CD8-positive, alpha-beta memory T cell (primary cell): ENCODE data around the gene RFC2. TPM values are rescaled to one million over a fixed set of nuclear protein-coding genes. Genes with fewer than 3 reads are reported as not detected.
A peak's percentile ranks its signal among the peaks of the same experiment; 100 is the strongest.
"Not testable (repeated sequence)": the region's sequence is repeated elsewhere in the genome, so short reads cannot be mapped to it uniquely, and the experiment has no call there.

Experiments
- CTCF ChIA-PET: fragments of 350-600 bp; sonication (Branson Sonifier 250); formaldehyde crosslinking; loops from one replicate; lab custom pipeline; 2021; ENCODE audit warnings: antibody characterized with exemption; lab: Charles Lee
- POLR2A ChIA-PET: fragments of 350-600 bp; sonication (Branson Sonifier 250); formaldehyde crosslinking; loops from one replicate; lab custom pipeline; 2021; ENCODE audit warnings: antibody characterized with exemption; lab: Charles Lee
- DNase-seq, 5 donors: peaks; one replicate each; pipeline versions ENCODE4 v3.0.0 to v3.0.0-alpha.2; 2020 to 2022; ENCODE audit warnings: mixed read lengths in 1 of 5
- H3K27ac ChIP-seq: one replicate; pipeline ENCODE4 v1.7.0; 2013; ENCODE audit warnings: low read depth, mild to moderate bottlenecking, low read length, moderate library complexity
- H3K27me3 ChIP-seq: 2 replicates; pipeline ENCODE4 v1.7.0; 2013; ENCODE audit warnings: low read length, mild to moderate bottlenecking; ENCODE audit not compliant: insufficient read depth, poor library complexity, severe bottlenecking
- H3K36me3 ChIP-seq: 2 replicates; pipeline ENCODE4 v1.7.0; 2013; ENCODE audit warnings: mild to moderate bottlenecking, low read length, moderate library complexity; ENCODE audit not compliant: insufficient read depth
- H3K4me1 ChIP-seq: 2 replicates; pipeline ENCODE4 v1.7.0; 2013; ENCODE audit warnings: mild to moderate bottlenecking, low read length, moderate library complexity; ENCODE audit not compliant: insufficient read depth
- H3K4me3 ChIP-seq: 2 replicates; pipeline ENCODE4 v1.7.0; 2013; ENCODE audit warnings: mild to moderate bottlenecking, low read length
- H3K9me3 ChIP-seq: 2 replicates; pipeline ENCODE4 v1.7.0; 2013; ENCODE audit warnings: mild to moderate bottlenecking, low read length
- H3K27ac Mint-ChIP-seq, 8 donors: one replicate each; pipeline ENCODE4 v1.8.0; 2020 to 2021; ENCODE audit warnings: mixed read lengths in 8 of 8, mild to moderate bottlenecking in 6 of 8, inconsistent platforms in 3 of 8, moderate library complexity in 3 of 8
- H3K27me3 Mint-ChIP-seq, 2 donors: one replicate each; pipeline ENCODE4 v1.8.0; 2020 to 2021; ENCODE audit warnings: mixed read lengths in 2 of 2, mild to moderate bottlenecking in 1 of 2, moderate library complexity in 1 of 2
- H3K36me3 Mint-ChIP-seq, 3 donors: one replicate each; pipeline ENCODE4 v1.8.0; 2020 to 2021; ENCODE audit warnings: mixed read lengths in 3 of 3, inconsistent platforms in 1 of 3, mild to moderate bottlenecking in 1 of 3
- H3K4me1 Mint-ChIP-seq, 3 donors: one replicate each; pipeline ENCODE4 v1.8.0; 2020 to 2021; ENCODE audit warnings: mixed read lengths in 3 of 3, inconsistent platforms in 1 of 3, mild to moderate bottlenecking in 1 of 3
- H3K4me3 Mint-ChIP-seq, 7 donors: one replicate each; pipeline ENCODE4 v1.8.0; 2020 to 2021; ENCODE audit warnings: mixed read lengths in 7 of 7, mild to moderate bottlenecking in 6 of 7, moderate library complexity in 4 of 7, inconsistent platforms in 2 of 7
- H3K9me3 Mint-ChIP-seq, 5 donors: one replicate each; pipeline ENCODE4 v1.8.0; 2020 to 2022; ENCODE audit warnings: mixed read lengths in 5 of 5, mild to moderate bottlenecking in 3 of 5, moderate library complexity in 2 of 5, inconsistent platforms in 1 of 5
- polyA plus RNA-seq: library from polyadenylated mRNA; unstranded; fragments of 300-500 nt; fragmentation: Illumina TruSeq; gene quantifications from one replicate; pipeline ENCODE4 v1.2.3, GENCODE V29; 2021
- total RNA-seq, 2 experiments: library from RNA; stranded (reverse); gene quantifications; one replicate each; pipeline ENCODE4 v1.2.3, GENCODE V29; 2021

The RFC2 gene
- total and polyA plus RNA-seq, 3 experiments from 2014 or later, result 24.8 to 99.4 (median 88.9) TPM

DNA sequence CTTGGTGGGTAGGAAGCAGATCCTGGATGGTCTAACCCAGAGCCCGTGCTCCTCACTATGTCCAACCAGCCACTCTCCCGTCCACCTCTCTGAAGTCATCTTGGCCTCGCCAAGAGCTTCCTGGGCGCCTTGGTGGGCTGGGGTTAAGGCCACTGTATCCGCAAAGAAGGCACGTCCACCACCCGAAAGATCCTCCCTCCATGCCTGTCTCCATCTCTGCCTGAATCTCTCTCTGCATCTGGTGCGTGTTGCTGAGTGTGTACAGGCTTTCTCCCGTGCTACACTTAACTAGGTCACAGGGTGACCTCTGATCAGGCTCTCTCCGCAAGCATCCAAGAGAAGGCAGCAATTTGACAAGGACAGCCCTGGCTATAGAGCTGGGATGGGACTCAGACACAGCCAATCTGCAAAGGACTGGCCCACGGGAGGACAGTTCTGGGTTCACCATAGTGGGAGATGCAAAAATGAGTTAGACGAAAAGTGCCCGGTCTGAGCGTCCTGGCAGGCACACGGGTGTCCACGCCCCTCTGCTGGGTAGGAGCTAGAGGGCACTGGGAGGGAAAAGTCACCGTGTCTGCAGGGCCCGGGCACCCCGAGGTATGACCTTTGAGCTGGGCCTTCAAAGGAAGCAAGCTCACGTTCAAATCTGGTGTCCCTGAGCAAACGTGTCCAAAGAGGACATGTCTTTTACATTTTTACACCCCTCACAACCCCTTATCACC, 9.4 kb upstream of the RFC2 start:
- POLR2A ChIA-PET, result no interaction called here

DNA sequence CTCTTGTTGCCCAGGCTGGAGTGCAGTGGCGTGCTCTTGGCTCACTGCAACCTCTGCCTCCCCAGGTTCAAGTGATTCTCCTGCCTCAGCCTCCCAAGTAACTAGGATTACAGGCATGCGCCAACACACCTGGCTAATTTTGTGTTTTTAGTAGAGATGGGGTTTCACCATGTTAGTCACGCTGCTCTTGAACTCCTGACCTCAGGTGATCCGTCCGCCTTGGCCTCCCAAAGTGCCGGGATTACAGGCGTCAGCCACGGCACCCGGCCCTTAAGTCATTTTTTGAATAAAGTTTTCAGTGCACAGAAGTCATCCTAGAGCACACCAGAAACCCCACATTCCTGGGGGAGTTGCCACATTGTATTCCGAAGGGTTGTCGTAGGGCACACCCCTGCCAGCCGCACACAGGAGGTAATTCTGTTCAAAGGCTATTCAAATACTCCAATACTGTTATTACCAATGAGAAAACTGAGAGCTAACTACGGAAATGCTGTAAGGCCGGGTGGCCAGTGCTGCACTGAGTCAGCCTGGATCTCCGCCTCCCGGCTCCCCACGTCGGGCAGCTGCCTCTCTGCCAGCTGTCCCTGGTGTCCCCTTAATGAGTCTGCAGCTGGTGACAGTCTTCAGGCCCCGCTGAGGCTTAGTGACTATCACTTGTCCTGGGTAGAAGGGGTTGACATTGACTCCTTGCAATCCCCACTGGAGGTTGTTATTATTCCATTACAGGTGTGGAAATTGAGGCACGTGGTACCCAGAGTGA, 8.6 kb upstream of the RFC2 start:
- Histone ChIP-seq H3K36me3 (no peaks in the 10 kb centered on the region), H3K4me1 (no peaks in the 10 kb centered on the region), H3K27me3 (no peaks in the 10 kb centered on the region), H3K9me3 (no peaks in the 10 kb centered on the region), H3K4me3 (no peak overlapping the region), H3K27ac (no peak overlapping the region)
- H3K27ac Mint-ChIP-seq, result no peak overlapping the region
- DNase-seq, result no peak
- peaks cover 5 to 9% of the 10 kb centered on the region in 2 donors for H3K27me3 Mint-ChIP-seq
- H3K9me3 Mint-ChIP-seq, result no peaks in the 10 kb centered on the region
- no peak overlapping the region for H3K4me3 Mint-ChIP-seq
- POLR2A ChIA-PET, result no interaction called here
- H3K36me3 Mint-ChIP-seq, result no peaks in the 10 kb centered on the region
- CTCF ChIA-PET, result no interaction called here
- H3K4me1 Mint-ChIP-seq, result no peaks in the 10 kb centered on the region

More for the DNA sequence above, 9.4 kb upstream of the RFC2 start:
- Histone ChIP-seq H3K4me1 (no peaks in the 10 kb centered on the region), H3K27ac (no peak overlapping the region), H3K4me3 (no peak overlapping the region), H3K9me3 (no peaks in the 10 kb centered on the region), H3K27me3 (no peaks in the 10 kb centered on the region), H3K36me3 (no peaks in the 10 kb centered on the region)
- CTCF ChIA-PET, result no interaction called here
- Mint-ChIP-seq H3K4me1 (no peaks in the 10 kb centered on the region), H3K4me3 (no peak overlapping the region), H3K9me3 (no peaks in the 10 kb centered on the region), H3K27ac (no peak overlapping the region), H3K27me3 (peaks cover 4 to 9% of the 10 kb centered on the region in 2 donors), H3K36me3 (no peaks in the 10 kb centered on the region)
- DNase-seq, result no peak

DNA sequence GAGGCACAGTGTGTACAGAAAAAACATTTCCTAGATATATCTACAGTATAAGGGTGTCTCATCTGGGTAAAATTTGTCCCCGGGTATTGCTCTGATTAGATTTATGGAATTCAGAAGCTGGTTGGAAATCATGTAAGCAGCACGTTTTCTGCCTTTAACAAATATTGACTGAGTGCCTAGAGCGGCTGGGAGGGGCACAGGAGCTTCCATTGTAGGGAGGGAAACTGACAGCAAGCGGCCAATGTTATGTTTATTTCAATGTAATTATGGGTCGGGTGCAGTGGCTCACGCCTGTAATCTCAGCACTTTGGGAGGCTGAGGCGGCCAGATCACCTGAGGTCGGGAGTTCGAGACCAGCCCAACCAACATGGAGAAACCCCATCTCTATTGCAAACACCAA, 4.4 kb upstream of the RFC2 start:
- no peak overlapping the region for H3K4me3 Mint-ChIP-seq
- H3K27ac Mint-ChIP-seq, result peak overlapping the region in 1 of 8 donors; percentile 4
- H3K4me1 ChIP-seq, result peaks cover 10% of the 10 kb centered on the region
- H3K27me3 Mint-ChIP-seq, result peaks cover 3 to 4% of the 10 kb centered on the region in 2 donors
- H3K9me3 ChIP-seq, result no peaks in the 10 kb centered on the region
- no peaks in the 10 kb centered on the region for H3K27me3 ChIP-seq
- no peaks in the 10 kb centered on the region for H3K36me3 ChIP-seq
- ChIA-PET CTCF (no interaction called here), POLR2A (no interaction called here)
- H3K4me3 ChIP-seq, result no peak overlapping the region
- no peak for DNase-seq
- H3K4me1 Mint-ChIP-seq, result peaks cover 11 to 20% (median 14%) of the 10 kb centered on the region in 3 donors
- peaks cover 0 to 7% (median 0%) of the 10 kb centered on the region in 3 donors for H3K36me3 Mint-ChIP-seq
- no peaks in the 10 kb centered on the region for H3K9me3 Mint-ChIP-seq
- H3K27ac ChIP-seq, result no peak overlapping the region

DNA sequence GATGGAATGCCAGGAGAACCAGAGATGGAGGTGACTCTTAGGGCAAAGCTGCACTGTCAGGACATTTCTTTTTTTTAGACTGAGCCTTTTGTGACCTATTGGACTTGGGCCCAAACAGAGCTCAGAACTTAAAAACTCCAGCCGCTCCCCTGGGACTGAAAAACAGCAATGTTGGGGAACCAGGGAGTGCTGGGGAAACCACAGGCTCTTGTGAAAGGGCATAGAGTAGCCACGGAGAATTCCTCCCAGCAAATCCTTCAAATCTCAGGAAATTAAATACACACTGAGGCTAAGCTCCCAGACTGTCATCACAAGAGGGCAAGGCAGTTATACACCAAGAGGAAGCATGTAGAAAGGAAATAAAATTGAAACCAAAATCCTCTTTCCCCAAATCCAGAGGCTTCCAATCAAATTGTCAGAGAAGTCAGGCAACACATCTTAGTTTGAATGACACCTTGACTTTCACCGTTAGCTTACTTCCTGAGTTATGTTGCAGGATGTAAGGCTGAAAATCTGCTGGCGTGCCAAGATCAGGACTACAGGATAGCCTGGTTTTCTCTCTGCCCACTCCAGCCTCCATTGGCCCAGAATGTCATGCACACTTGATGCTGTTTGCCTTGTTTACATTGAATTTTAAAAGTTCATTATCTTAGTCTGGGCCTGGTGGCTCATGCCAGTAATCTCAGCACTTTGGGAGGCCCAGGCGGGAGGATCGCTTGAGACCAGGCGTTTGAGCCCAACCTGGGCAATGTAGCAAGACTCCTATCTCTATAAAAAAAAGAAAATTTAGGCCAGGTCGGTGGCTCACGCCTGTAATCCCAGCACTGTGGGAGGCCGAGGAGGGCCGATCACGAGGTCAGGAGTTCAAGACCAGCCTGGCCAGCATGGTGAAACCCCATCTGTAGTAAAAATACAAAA, 2.6 kb upstream of the RFC2 start:
- Histone ChIP-seq H3K36me3 (no peaks in the 10 kb centered on the region), H3K27me3 (no peaks in the 10 kb centered on the region), H3K27ac (no peak overlapping the region), H3K9me3 (no peaks in the 10 kb centered on the region), H3K4me3 (no peak overlapping the region), H3K4me1 (peaks cover 10% of the 10 kb centered on the region)
- Mint-ChIP-seq H3K4me1 (peaks cover 17 to 28% (median 27%) of the 10 kb centered on the region in 3 donors), H3K27me3 (peaks cover 0 to 3% of the 10 kb centered on the region in 2 donors), H3K27ac (peak overlapping the region in 7 of 8 donors; percentile 19 to 92 (median 76)), H3K36me3 (peaks cover 0 to 10% (median 2%) of the 10 kb centered on the region in 3 donors), H3K9me3 (no peaks in the 10 kb centered on the region), H3K4me3 (peak overlapping the region in 6 of 7 donors; percentile 56 to 86 (median 66))
- POLR2A ChIA-PET, result no interaction called here
- no peak for DNase-seq
- CTCF ChIA-PET, result no interaction called here

DNA sequence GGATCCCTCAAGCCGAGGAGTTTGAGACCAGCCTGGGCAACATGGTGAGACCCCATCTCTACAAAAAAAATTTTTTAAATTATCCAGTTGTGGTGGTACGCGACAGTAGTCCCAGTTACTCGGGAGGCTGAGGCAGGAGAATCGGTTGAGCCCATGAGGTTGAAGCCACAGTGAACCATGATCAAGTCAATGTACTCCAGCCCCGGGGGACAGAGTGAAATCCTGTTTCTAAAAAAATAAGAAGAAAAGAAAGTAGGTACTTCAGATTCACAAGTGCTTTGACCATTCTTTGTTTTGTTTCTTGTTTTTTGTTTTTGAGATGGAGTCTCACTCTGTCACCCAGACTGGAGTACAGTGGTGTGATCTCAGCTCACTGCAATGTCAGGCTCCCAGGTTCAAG, 1.3 kb upstream of the RFC2 start:
- peak overlapping the region; percentile 56 to 98 (median 91) for H3K4me3 Mint-ChIP-seq
- H3K36me3 Mint-ChIP-seq, result peaks cover 0 to 17% (median 2%) of the 10 kb centered on the region in 3 donors
- H3K27me3 ChIP-seq, H3K9me3 ChIP-seq, POLR2A ChIA-PET, H3K9me3 Mint-ChIP-seq, H3K4me1 ChIP-seq, CTCF ChIA-PET, H3K27me3 Mint-ChIP-seq, DNase-seq, H3K36me3 ChIP-seq: not testable (repeated sequence)
- Histone ChIP-seq H3K4me3 (peak overlapping the region; percentile 82), H3K27ac (peak overlapping the region; percentile 90)
- peaks cover 17 to 31% (median 28%) of the 10 kb centered on the region in 3 donors for H3K4me1 Mint-ChIP-seq
- H3K27ac Mint-ChIP-seq, result peak overlapping the region in 6 of 8 donors; percentile 17 to 97 (median 94)

DNA sequence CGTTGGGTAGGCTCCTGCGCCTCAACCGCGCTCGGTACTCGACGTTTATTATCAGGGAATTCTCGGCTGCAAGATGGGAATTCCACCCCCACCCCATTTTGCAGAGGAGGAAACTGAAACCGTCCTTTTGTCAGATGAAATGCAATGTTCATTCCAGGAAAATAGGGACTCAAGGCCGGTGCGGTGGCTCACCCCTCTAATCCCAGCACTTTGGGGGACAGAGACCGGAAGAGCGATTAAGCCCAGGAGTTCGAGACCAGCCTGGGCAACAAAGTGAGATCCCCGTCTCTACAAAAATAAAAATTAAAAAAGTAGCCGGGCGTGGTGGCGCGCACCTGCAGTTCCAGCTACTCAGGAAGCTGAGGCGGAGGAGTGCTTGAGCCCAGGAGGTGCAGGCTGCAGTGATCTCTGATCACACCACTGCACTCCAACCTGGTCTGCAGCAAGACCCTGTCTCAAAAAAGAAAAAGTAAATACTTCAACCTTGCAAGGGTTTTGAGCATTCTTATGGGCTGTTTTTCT, 720 bp upstream of the RFC2 start:
- peak overlapping the region; percentile 90 for H3K27ac ChIP-seq
- Mint-ChIP-seq H3K9me3 (no peaks in the 10 kb centered on the region), H3K27me3 (peaks cover 0 to 3% of the 10 kb centered on the region in 2 donors), H3K27ac (peak overlapping the region; percentile 92 to 98 (median 96)), H3K36me3 (peaks cover 0 to 22% (median 4%) of the 10 kb centered on the region in 3 donors), H3K4me1 (peaks cover 17 to 34% (median 30%) of the 10 kb centered on the region in 3 donors), H3K4me3 (peak overlapping the region; percentile 91 to 99 (median 94))
- H3K27me3 ChIP-seq, result no peaks in the 10 kb centered on the region
- DNase-seq, result no peak
- H3K36me3 ChIP-seq, result peaks cover 11% of the 10 kb centered on the region
- H3K4me1 ChIP-seq, result peaks cover 10% of the 10 kb centered on the region
- H3K4me3 ChIP-seq, result peak overlapping the region; percentile 82
- CTCF ChIA-PET, result no interaction called here
- H3K9me3 ChIP-seq, result no peaks in the 10 kb centered on the region
- POLR2A ChIA-PET, result no interaction called here

DNA sequence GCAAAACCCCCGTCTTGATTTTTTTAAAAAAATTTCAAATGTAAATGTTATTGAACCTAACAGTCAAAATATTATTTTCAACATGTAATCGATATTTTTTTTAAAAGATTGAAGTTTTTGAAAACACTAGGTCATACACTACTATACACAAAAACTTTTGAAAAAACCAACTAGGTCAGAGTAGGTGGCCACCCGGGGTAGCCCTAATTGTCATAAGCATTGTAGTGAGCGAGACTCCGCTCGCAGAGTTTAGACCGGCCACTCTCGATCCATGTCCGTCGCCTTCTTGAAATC, 417 bp downstream of the RFC2 start:
- H3K4me1 ChIP-seq, result peaks cover 10% of the 10 kb centered on the region
- Mint-ChIP-seq H3K36me3 (peaks cover 0 to 32% (median 8%) of the 10 kb centered on the region in 3 donors), H3K27ac (peak overlapping the region; percentile 92 to 98 (median 96))

More for the DNA sequence above, 417 bp downstream of the RFC2 start:
- no peaks in the 10 kb centered on the region for H3K9me3 Mint-ChIP-seq
- H3K4me1 Mint-ChIP-seq, result peaks cover 17 to 34% (median 30%) of the 10 kb centered on the region in 3 donors
- peaks cover 18% of the 10 kb centered on the region for H3K36me3 ChIP-seq
- H3K4me3 Mint-ChIP-seq, result peak overlapping the region; percentile 91 to 99 (median 94)
- H3K9me3 ChIP-seq, result no peaks in the 10 kb centered on the region
- no peaks in the 10 kb centered on the region for H3K27me3 ChIP-seq
- DNase-seq, result no peak
- H3K27me3 Mint-ChIP-seq, result peaks cover 0 to 2% of the 10 kb centered on the region in 2 donors
- ChIA-PET CTCF (no interaction called here), POLR2A (no interaction called here)
- H3K4me3 ChIP-seq, result peak overlapping the region; percentile 82
- peak overlapping the region; percentile 90 for H3K27ac ChIP-seq
